T-helper 2 cell (primary cell): ENCODE results near the gene TRIM25.

ENCODE experiments used
- DNase-seq, 5 experiments: peaks; one replicate each; pipeline versions ENCODE4 v3.0.0 to v3.0.0-alpha.2; 2012 to 2022

Gene TRIM25

GRCh38 chr17:56926270-56926669, 12.4 kb upstream of the TRIM25 start:
- no peak for DNase-seq

DNA sequence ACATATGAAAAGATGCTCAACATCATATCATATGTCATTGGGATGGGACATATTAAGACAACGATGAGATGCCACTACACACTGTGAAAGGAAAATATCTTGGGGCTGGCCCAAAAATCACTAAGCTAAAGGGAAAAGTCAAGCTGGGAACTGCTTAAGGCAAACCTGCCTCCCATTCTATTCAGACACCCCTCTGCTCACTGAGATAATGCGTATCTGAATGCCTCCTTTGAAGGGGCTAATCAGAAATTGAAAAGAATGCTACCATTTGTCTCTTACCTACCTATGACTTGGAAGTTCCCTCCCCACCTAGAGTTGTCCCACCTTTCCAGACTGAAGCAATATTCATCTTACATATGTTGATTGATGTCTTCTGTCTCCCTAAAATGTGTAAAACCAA, 11.2 kb upstream of the TRIM25 start:
- DNase-seq, result no peak

GRCh38 chr17:56919717-56920116, 5.9 kb upstream of the TRIM25 start:
- DNase-seq, result no peak

- peak in 1 of 5 experiments; percentile 36 for DNase-seq
Measured at GRCh38 chr17:56918916-56919315, 5.1 kb upstream of the TRIM25 start.

GRCh38 chr17:56917559-56918296, 3.9 kb upstream of the TRIM25 start:
- no peak for DNase-seq

DNA sequence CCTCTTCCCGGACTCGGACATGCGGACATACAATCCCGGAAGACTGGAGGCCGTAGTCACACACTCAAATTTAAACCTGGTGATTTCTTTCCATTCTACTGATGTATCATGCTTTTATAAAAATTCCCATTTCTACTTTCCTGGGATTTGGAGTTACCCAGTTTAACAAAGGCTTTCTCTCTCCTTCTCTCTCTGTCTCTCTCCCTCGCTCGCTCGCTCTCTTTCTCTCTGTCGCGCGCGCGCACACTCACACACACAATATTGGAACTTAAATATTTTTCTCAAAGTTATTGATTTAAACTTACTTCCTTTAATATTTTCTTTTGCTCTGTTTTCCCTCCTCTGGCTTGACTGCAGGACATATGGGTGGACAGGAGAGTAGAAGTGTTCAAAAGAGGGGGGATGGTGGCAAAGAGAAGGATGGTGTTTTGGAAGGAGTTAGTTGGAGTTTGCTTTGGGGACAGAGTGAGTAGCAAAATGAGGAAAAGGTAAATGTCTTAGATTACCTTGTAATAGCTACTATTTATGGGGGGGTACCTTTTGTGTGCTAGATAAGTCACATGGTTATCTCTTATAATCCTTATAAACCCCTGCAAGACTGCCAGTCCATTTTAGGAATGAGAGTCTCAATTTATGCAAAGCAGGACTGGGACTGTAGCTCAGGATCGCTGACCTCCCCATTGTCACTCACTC, 878 bp upstream of the TRIM25 start:
- DNase-seq, result no peak

- DNase-seq, result no peak
Measured at GRCh38 chr17:56913353-56913866, 439 bp downstream of the TRIM25 start.

DNA sequence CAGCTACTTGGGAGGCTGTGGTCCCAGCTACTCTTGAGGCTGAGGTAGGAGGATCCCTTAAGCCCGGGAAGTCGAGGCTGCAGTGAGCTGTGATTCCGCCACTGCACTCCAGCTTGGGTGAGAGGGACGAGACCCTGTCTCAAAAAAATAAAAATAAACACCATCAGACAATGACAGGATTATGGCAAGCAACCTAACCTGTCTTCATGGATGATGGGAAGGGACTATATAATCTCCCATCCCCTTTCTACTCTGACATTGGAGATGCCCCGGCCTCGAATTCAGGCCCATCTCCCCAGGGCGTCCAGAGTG, 893 bp downstream of the TRIM25 start:
- no peak for DNase-seq

- no peak for DNase-seq
Measured at GRCh38 chr17:56912105-56912999, 1.5 kb downstream of the TRIM25 start.

DNA sequence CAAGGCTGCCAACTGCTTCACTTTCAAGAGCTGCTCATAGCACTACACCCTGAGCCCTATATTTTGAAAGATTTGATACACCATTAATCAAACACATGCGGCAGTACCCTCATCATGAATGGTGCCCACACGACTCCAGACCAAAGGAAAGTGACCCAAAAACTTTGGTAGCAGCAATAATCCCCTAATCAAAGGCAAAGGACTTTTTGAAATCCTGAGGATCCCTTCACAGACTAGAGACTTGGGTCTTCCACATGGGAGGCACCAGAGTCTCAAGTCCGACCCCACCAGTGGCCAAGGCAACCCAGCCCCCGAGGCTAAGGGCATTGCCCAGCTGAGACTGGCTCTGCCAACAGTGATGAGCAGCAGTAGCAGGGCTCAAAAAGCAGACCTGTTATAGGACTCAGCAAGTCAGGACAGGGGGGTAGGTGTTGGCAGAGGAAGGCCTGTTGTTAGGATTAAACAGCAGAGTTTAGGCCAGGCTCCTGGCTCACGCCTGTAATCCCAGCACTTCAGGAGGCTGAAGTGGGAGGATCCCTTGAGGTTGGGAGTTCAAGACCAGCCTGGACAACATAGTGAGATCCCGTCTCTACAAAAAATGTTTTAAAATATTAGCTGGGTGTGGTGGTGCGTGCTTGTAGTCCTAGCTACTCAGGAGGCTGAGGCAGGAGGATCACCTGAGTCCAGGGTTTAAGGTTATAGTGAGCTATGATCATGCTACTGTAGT, 3.2 kb downstream of the TRIM25 start:
- DNase-seq, result no peak

DNA sequence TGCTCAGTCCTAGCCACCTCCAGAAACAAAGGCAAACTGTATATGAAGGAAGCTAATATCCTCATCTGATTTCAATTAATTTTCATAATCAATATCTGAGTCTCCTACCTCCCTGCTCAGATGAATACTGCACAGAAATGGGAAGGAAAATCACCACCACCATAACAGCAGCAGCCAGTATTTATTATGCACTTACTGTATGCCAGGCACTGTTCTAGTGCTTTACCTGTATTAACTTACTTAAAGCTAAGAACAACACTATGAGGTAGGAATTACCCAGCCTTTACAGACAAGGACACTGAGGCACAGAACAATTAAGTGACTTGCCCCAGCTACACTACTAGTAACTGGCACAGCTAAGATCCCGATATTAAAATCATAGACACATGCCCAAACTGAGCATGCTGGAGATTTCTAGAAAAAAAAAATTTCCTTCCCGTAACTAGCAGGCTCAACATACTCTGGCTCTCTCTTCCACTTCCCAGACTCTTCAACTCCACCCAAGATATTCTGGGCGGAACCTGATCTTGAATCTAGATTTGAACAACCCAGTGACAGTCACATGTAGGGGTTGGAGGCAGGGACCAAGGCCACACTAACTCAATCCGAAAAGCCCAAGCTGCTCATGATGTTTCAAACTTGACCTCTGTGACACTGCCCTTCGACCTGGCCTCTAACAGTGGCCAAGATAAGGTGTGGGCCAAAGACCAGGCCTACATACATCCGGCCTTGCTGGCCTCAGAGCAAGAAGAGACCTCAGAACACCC, 3.9 kb downstream of the TRIM25 start:
- no peak for DNase-seq

GRCh38 chr17:56908001-56908542, 5.8 kb downstream of the TRIM25 start:
- DNase-seq, result peak in 2 of 5 experiments; percentile 21 to 84

- no peak for DNase-seq
Measured at GRCh38 chr17:56903560-56903959, 10.3 kb downstream of the TRIM25 start.

- no peak for DNase-seq
Measured at GRCh38 chr17:56902348-56902747, 11.5 kb downstream of the TRIM25 start.

GRCh38 chr17:56899403-56899802, 14.4 kb downstream of the TRIM25 start:
- DNase-seq, result no peak

- DNase-seq, result no peak
Measured at GRCh38 chr17:56898874-56899273, 15.0 kb downstream of the TRIM25 start.

DNA sequence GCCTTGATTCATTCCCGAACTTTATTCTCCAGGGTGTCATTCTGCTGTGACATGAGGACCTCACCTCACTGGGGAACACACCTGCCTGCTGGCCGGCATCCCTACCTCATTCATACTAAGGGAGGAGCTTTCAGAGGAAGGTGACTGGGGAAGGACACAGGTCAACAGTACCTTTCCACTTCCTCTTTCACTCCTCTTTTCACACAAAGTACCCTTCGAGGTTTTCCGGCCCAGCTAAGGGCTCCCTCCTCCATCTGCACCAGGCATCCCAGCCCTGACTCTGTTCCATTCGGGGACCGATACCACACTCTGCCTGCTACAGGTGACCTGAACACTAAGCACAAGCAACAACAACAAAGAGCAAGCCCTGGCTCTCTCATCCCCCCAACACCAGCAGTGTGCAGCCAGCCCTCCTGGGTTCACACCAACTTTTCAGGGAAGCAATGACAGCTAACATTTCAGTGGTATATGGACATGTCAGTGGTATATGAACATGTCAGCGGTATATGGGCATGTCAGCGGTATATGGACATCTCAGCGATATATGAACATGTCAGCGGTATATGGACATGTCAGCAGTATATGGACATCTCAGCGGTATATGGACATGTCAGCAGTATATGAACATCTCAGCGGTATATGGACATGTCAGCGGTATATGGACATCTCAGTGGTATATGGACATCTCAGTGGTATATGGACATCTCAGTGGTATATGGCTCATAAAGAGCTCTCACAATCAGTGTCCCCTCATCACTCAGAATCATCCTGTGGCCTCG, 16.0 kb downstream of the TRIM25 start:
- DNase-seq, result no peak

DNA sequence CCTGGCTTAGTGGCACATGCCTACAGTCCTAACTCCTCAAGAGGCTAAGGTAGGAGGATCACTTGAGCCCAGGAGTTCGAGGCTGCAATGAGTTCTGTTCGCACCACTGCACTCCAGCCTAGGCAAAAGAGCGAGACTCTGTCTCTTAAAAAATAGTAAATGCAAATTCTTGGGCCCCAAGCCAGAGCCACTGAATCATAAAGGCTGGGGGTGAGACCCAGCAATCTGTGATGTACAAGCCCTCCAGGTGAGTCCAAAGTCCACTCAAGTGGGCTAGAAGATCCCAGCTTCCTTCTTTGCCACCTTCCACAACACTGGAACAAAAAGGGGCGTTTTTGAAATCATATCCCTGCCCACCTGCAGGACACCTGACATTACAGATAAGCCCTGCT, 16.9 kb downstream of the TRIM25 start:
- DNase-seq, result no peak

DNA sequence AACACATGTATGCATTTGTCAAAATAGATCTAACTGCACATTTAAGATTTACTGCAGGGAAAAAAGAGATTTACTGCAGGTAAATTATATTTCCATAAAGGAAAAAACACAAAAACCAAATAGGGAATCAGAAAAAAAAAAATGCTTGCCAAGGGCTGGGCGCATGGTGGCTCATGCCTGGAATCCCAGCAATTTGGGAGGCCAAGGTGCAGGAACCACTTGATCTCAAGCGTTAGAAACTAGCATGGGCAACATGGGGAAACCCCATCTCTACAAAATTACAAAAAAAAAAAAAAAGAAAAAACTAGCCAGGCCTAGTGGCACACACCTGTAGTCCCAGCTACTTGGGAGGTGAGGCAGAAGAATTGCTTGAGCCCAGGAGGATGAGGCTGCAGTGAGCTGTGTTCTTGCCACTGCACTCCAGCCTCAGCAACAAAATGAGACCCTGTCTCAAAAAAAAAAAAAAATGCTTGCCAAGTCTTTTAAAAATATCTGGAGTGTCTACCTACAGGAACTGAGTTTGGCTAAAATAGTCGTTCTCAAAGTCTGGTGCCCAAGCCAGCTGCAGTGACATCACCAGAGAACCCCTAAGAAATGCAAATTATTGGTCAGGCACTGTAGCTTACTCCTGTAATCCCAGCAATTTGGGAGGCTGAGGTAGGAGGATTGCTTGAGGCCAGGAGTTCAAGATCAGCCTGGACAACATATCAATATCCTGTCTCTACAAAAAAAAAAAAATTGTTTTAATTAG, 17.5 kb downstream of the TRIM25 start:
- no peak for DNase-seq

DNA sequence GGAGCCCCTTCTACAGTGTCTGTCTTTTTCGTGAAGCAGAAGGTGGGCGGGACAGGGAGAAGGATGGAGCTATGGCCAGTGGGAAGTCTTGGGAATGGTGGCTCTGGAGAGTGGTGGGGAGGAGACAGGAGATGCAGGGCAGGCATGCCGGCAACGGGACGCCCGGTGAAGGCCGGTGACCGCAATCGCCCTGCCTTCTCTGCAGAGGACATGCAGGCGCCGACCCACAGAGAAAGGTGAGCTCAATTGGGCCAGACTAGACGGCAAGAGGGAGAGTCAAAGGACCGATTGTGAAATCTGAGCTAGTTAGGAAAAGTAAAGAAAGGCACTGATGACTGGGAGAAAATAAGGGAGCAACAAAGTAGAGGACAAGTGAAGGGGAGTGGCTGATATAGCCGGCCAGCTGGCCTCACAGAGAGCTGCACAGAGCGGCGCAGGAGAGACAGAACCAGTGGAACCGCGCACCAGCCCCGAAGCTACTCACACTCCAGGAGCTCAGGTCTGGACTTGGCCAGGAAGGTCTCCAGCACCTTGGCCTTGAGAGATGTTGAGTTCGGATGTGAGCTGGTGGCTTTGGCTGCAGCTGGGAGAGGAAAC, 18.9 kb downstream of the TRIM25 start:
- DNase-seq, result no peak
